Sciatic nerve (tissue), 2 donors: ENCODE measurements around the gene UROC1. TPM values are rescaled to one million over a fixed set of nuclear protein-coding genes. Genes with fewer than 3 reads are reported as not detected.
A peak's percentile ranks its signal among the peaks of the same experiment; 100 is the strongest.

Source experiments
- ATAC-seq: fragments of 200-7000 bp; cut with Tn5 transposase; one replicate; pipeline ENCODE4 v1.9.1; 2020; ENCODE audit warnings: mild to moderate bottlenecking, moderate library complexity
- DNase-seq: peaks from one replicate; pipeline ENCODE4 v3.0.0-alpha.2; 2020; ENCODE audit warnings: low spot score
- intact Hi-C: fragments of 100-400 bp; cut with DNase I; formaldehyde crosslinking; loops from one replicate; pipeline ENCODE4 v1.14.2; 2022
- total RNA-seq: library from RNA; stranded (reverse); fragmentation: NEBNext Ultra II Directional; extraction: Animal tissue kit (Norgen Biotek cat#: 25700); gene quantifications from one replicate; pipeline ENCODE4 v1.2.1, GENCODE V29; 2021
- donor health status: DM: no; HTN: no; CAD: no.
- donor health status: DM: no; HTN: no; CAD: no.

Gene UROC1
- total RNA-seq: not detected

DNA sequence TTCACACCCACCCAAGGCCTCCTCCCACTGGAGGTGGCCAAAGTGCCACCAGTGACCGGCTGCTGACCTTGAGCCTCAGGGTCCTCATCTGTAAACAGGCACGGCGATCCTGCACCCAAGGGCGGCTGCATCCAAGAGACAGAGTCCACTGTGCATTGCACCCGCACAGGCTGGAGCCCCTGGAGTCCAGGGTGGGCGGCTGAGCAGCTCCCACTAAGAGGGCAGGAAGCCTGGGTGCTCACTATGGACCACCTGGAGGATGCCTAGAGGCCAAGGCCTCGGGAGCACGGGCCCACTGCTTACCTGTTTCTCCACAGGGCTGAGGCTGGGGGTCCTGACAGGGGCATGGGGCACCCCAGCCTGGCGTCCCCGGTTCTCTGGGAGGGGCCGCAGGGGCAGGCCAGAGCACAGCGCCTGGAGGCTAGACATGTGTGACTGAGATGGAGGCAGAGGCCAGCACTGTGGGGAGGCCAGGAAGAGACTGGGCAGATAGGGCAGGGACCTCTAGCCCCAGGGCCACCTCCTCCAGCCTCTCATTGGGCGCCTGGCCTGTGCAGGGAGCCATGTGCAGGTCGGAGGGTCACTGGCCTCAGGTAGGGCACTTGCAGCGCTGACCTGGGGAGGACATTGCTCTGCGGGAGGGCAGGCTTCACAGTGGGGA is at the start of gene UROC1:
TSS of gene UROC1 (minus strand) at position 483 of the 661 bp plus-strand sequence. CDS start at position 429, 54 bp downstream.
- no peak for ATAC-seq
- intact Hi-C loops: no loop called here
- no peak for DNase-seq

DNA sequence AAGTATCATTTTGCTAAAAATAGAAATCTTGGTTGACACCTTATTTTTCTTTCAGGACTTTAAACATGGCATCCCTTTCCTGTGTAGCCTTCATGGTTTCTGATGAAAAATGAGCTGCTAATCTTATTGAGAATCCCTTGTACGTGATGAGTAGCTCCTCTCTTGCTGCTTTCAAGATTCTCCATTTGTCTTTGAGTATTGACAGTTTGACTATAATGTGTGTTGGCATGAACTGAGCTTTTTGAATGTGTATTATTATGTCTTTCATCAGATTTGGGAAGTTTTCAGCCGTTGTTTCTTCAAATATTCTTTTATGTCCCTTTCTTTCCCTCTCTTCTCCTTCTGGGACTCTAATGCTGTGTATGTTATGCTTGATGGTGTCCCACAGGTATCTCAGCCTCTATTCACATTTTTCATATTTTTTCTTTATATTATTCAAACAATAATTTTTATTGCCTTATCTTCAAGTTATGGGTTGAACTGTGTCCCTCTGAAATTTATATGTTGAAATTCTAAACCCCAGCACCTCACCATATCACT is 45.2 kb upstream of the UROC1 start:
- ATAC-seq (no peak), DNase-seq (no peak)
- intact Hi-C loops: no loop called here

- peak; percentile 44 for DNase-seq
- intact Hi-C loops: no loop called here
- no peak for ATAC-seq
Observed at GRCh38 chr3:126558336-126559071, 40.9 kb upstream of the UROC1 start, which contains the start of gene C3orf22. Gene C3orf22, minus strand, starts transcription at chr3:126558932. Its CDS starts 5,542 bp downstream, at chr3:126553390.

DNA sequence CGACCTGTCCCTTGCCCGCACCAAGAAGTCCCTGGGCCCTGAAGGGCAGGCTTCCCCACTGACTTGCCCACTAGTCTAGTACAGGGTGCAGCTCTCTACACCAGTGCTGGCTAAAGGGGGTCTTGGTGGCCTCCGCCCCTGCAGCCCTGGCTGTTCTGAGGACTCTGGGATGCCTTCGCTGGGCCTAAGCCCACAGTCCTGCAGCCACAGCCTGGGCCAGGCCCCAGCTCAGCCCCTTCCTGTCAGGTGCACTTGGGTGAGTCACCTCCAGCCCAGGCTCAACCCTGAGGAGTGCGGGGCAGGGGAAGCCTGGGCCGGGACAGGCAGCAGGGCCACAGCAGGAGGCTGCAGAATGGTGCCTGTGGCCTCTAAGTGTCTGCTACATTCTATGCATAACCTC is 40.2 kb upstream of the UROC1 start:
- DNase-seq: no peak
- no peak for ATAC-seq

DNA sequence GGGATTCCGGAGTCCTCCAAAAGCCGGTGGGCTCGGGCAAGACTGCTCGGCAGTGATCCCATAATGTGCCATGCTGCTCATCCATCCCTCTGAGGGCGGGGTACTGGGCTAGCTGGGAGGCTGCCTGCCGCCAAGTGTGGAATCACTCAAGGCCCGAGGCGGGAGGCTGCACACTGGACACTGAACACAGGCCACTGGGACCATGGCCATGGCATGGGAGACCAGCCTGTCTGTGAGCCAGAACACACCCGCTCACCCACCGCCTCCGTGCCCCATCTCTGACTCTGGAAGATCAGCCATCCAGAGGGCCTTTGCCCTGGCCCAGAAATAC is 39.8 kb upstream of the UROC1 start:
- ATAC-seq (no peak), DNase-seq (peak; percentile 42)
- intact Hi-C loops: no loop called here

More for the DNA sequence above, 40.2 kb upstream of the UROC1 start:
- intact Hi-C loops: no loop called here

- no peak for ATAC-seq
- DNase-seq: no peak
- intact Hi-C loops: no loop called here
Observed at GRCh38 chr3:126556637-126557414, 39.3 kb upstream of the UROC1 start.

DNA sequence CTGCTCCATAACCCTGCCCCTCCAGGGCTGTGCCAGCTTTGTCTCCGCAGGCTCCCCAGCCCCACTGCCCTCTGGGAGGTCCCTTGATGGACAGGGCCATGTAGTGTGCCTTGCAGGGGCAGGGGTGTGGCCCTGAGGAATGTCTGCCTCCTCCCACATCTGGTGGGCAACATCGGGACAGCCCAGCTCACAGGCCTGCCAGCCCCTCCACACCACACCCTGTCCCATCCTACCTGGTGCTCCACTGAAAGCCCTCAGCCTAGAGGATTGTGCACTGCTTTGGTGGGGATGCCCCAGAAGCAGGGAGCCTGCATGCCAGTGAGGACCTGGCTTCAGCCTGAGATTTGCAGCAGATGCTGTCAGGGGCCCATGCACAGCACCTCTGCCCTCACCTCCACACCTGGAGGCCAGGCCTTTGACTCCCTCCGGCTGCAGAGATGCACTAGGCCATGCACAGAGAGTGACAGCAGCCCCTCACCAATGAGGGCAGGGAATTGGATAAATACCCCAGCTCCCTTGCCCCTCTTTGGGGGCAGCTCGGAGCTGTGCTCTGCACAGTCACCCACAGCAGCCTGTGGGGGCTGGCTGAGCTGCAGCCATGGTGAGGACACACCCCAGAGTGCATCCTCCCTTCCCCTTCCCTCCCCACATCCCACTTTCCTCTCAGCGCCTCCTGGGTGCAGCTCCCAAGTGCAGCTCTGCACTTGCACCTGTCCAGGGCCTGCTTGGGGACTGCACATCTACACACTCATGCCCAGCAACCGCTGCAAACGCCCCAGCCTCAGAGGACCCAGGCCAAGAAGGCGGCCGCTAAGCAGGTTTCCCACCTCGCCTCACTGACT is 38.4 kb upstream of the UROC1 start:
- intact Hi-C loops: no loop called here
- ATAC-seq (no peak), DNase-seq (peak; percentile 39)

GRCh38 chr3:126554560-126555525 is 37.3 kb upstream of the UROC1 start:
- DNase-seq (peak; percentile 39), ATAC-seq (no peak)
- intact Hi-C loops: no loop called here

GRCh38 chr3:126553284-126554084 is 35.9 kb upstream of the UROC1 start:
- intact Hi-C loops: no loop called here
- ATAC-seq (no peak), DNase-seq (peak; percentile 42)

DNA sequence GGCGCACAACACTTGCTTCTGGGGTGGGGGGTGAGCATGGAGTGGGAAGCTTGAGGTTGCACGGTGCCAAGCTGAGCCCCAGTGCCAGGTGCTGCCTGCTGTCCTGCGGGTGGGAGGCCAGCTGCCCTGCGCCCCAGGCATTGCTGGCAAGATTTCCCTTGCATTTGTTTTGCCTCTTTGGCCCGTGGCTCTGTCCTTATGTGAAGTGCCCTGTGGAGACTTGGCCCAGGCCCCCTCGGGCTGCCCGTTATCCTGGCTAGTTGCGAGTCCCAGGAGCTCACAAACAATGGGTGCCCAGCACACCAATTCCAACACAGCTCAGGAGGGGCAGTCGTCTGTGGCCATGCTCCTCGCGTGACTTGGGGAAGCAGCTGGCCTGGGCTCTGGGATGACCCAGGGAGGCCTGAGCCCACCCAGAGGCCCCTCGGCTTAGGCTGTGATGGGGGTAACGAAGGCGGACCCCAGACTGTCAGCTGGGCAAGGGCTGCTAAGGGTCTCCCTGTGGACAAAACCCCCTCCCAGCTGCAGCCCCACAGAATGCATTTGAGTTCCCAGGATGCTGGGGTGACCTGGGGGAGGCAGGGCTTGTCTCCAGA is 35.2 kb upstream of the UROC1 start:
- DNase-seq: peak; percentile 52
- intact Hi-C loops: no loop called here
- ATAC-seq: no peak

- DNase-seq (peak; percentile 49), ATAC-seq (no peak)
- intact Hi-C loops: no loop called here
Observed at GRCh38 chr3:126551839-126552687, 34.5 kb upstream of the UROC1 start.

DNA sequence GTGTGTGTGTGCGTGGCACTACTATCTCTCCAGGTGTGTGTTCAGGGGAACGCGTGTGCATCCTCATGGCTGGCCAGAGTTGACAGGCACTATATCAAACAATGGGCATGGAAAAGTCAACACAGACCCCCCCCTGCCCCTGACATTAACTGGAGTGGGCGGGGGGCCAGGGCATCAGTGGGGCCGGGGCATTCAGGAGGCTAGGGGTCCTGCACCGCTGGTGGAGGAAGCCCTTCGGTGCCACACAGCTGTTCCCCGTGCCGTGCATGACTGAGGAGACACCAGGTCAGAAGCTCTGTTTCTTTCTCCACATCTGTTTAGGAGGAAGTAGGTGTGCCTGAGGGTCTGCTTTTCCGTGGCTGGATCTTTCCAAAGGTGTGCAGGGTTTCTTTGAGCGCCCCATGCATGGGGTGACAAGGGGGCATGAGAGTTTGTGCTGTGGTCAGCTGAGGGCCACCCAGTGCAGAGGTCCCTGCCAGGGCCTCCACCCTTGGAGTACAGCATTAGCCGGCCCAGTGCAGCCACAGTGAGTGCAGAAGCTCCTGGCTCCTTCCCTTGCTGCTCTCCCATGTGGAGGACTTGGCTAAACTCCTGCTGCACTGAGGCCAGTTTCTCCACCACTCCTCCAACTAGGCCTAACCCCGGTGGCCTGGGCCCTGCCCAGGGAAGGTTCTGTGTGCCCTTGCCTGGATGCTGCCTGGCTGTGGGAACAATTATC is 33.7 kb upstream of the UROC1 start:
- DNase-seq (peak; percentile 57), ATAC-seq (peak; percentile 63)
- intact Hi-C loops: no loop called here

DNA sequence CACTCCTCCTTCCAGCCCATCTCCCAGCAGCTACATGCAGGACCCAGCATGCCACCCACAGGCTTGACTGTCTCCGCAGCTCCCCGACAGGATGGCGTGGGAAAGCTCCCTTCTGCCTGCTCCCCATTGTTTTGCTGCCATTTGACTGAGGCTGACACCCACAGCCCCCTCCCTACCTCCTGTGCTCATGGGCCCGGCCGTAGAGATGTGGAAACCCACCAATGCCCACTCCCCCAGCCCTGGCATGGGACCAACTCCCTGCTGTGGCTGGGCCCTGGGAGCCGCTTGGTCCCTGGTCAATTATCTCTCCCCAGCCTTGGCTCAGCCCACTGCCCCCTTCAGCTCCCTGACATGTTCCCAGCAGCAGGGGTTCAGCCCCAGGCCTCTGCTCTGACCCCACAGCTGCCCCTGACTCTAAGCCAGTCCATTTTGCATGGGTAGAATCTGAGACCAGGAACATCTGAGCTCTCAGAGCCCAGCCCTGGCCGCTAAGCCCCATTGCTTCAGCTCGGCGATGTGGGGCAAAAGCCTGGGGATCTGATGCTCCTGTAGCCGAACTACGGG is 33.0 kb upstream of the UROC1 start:
- ATAC-seq (no peak), DNase-seq (peak; percentile 37)
- intact Hi-C loops: no loop called here

GRCh38 chr3:126549861-126550487 is 32.4 kb upstream of the UROC1 start:
- ATAC-seq: no peak
- DNase-seq: peak; percentile 27
- intact Hi-C loops: no loop called here
